GM12892 (cell line): ENCODE data around the gene ETFA.
"Not testable (repeated sequence)": the region's sequence is repeated elsewhere in the genome, so short reads cannot be mapped to it uniquely, and the experiment has no call there.

Source experiments
- DNase-seq: peaks from one replicate; pipeline ENCODE4 v3.0.0; 2011; ENCODE audit not compliant: insufficient read length
- FAIRE-seq: peaks from 2 replicates; lab custom pipeline; 2011; peaks lifted over from hg19 to GRCh38; lab: Jason Lieb, UNC
- POLR2A ChIP-seq: IDR thresholded peaks from 2 replicates; pipeline ENCODE4 v1.6.1; 2011; ENCODE audit warnings: low read depth, low read length, control low read depth
- POLR2AphosphoS5 ChIP-seq: IDR thresholded peaks from 2 replicates; pipeline ENCODE4 v1.6.1; 2011; ENCODE audit warnings: low read depth, low read length, control low read depth
- TAF1 ChIP-seq: IDR thresholded peaks from 2 replicates; pipeline ENCODE4 v1.6.1; 2011; ENCODE audit warnings: low read depth, mild to moderate bottlenecking, control low read depth, low read length, borderline replicate concordance

Gene ETFA

GRCh38 chr15:76312540-76313174 is 1.4 kb upstream of the ETFA start:
- no peak for TF ChIP-seq TAF1
- TF ChIP-seq POLR2A: no peak
- no peak for TF ChIP-seq POLR2AphosphoS5
- DNase-seq (no peak), FAIRE-seq (no peak)

- TF ChIP-seq POLR2A (no peak), TAF1 (no peak), POLR2AphosphoS5 (no peak)
- no peak for FAIRE-seq
Observed at GRCh38 chr15:76310475-76311099, 682 bp downstream of the ETFA start.

DNA sequence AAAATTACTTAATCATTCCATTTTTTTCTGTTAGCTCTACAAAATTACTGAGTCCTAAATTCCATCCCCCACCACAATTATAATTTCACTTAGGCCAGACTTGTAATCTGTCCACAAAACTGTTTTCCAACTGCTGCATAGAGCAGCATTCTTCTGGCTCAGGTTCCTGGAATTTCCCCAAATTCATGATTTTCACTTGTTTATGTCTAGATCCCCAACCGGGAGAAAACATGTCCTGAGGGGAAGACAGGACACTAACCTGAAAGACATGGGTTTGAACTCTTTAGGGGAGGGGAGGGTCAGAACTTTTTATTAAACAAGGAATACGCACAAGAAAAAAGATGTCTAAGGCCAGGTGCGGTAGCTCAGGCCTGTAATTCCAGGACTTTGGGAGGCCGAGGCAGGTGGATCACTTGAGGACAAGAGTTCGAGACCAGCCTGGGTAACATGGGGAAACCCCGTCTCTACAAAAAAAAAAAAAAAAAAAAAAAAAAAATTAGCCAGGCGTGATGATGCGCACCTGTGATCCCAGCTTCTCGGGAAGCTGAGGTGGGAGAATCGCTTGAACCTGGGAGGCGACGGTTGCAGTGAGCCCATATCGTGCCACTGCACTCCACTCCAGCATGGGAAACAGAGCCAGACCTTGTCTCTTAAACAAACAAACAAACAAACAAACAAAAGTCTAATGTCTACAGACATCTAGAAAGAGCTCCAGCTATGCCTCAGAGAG is 1.5 kb downstream of the ETFA start:
- DNase-seq (no peak), FAIRE-seq (no peak)
- TF ChIP-seq POLR2A: no peak
- no peak for TF ChIP-seq POLR2AphosphoS5
- no peak for TF ChIP-seq TAF1

More at GRCh38 chr15:76310475-76311099, 682 bp downstream of the ETFA start:
- DNase-seq: no peak

- TF ChIP-seq TAF1: no peak
- no peak for FAIRE-seq
Observed at GRCh38 chr15:76303909-76304308, 7.4 kb downstream of the ETFA start.

DNA sequence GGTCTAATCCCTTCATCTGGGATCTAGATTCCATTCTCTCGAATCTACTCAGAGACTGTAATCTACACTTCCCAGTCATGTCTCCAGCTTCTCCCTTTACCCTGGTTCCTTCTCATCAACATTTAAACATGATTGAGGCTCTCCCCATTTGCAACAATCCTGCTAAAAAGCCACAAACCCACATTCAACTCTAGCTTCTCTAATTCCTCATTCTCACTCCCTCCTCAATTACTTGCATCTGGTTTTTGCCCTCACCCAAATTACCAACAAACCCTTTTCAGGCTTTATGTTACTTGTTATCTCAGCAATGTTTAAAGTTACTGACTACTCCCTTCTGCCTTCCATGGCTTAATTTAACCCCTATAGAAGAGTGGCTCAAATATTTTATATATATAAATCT is 11.5 kb downstream of the ETFA start:
- DNase-seq: no peak
- FAIRE-seq: no peak
- no peak for TF ChIP-seq TAF1
- TF ChIP-seq POLR2A: no peak
- TF ChIP-seq POLR2AphosphoS5: no peak

More at GRCh38 chr15:76303909-76304308, 7.4 kb downstream of the ETFA start:
- DNase-seq: no peak

GRCh38 chr15:76298986-76299385 is 12.3 kb downstream of the ETFA start:
- FAIRE-seq: no peak
- no peak for DNase-seq
- no peak for TF ChIP-seq TAF1
- TF ChIP-seq POLR2AphosphoS5: no peak
- TF ChIP-seq POLR2A: no peak

GRCh38 chr15:76297951-76298350 is 13.3 kb downstream of the ETFA start:
- not testable (repeated sequence) for FAIRE-seq, DNase-seq

- no peak for FAIRE-seq
- no peak for TF ChIP-seq POLR2A
- no peak for TF ChIP-seq TAF1
- TF ChIP-seq POLR2AphosphoS5: no peak
- no peak for DNase-seq
Observed at GRCh38 chr15:76296849-76297248, 14.4 kb downstream of the ETFA start.

GRCh38 chr15:76294463-76294862 is 16.8 kb downstream of the ETFA start:
- DNase-seq, FAIRE-seq: not testable (repeated sequence)

- TF ChIP-seq POLR2AphosphoS5 (no peak), TAF1 (no peak), POLR2A (no peak)
- FAIRE-seq (no peak), DNase-seq (no peak)
Observed at GRCh38 chr15:76293361-76293760, 17.9 kb downstream of the ETFA start.

GRCh38 chr15:76289582-76289981 is 21.7 kb downstream of the ETFA start:
- FAIRE-seq: no peak
- TF ChIP-seq POLR2AphosphoS5 (no peak), POLR2A (no peak), TAF1 (no peak)
- no peak for DNase-seq

- TF ChIP-seq POLR2A (no peak), POLR2AphosphoS5 (no peak), TAF1 (no peak)
- peak; percentile 76 for FAIRE-seq
- DNase-seq: peak; percentile 14
Observed at GRCh38 chr15:76286271-76286879, 24.9 kb downstream of the ETFA start.
